Measurements from ENCODE around the gene SHPK.

The SHPK gene

DNA sequence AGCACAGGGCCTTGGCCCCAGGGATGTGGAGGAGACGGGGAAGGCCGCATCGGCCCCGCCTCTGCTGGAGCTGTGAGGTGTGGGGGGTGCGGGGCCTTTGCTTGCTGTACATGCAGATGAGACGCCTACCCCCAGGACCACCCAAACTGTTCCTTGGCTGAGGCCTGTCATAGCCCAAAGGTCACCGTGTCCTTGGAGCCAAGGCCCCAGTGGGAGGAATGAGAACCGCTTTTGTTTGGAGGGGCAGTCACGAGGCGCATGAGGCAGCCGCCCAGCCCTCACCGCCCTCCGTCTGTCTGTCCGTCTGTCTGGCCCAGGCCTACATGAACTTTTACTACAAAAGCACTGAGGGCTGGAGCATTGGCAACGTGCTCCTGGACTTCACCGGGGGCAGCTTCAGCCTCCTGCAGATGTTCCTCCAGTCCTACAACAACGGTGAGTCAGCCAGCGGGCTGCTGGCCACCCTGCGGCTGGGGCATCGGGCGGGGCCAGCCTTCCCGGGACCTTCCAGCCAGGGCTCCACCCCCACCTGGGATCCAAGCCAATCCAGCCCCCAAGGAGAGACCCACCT is 23.6 kb upstream of the SHPK start:
- no peak overlapping the region for H3K27ac ChIP-seq
- TF ChIP-seq ZFX (IDR thresholded peaks at IDR 0.05; ENCODE audit: borderline replicate concordance) (no peak), CTCF (IDR thresholded peaks at IDR 0.05) (no peak)

DNA sequence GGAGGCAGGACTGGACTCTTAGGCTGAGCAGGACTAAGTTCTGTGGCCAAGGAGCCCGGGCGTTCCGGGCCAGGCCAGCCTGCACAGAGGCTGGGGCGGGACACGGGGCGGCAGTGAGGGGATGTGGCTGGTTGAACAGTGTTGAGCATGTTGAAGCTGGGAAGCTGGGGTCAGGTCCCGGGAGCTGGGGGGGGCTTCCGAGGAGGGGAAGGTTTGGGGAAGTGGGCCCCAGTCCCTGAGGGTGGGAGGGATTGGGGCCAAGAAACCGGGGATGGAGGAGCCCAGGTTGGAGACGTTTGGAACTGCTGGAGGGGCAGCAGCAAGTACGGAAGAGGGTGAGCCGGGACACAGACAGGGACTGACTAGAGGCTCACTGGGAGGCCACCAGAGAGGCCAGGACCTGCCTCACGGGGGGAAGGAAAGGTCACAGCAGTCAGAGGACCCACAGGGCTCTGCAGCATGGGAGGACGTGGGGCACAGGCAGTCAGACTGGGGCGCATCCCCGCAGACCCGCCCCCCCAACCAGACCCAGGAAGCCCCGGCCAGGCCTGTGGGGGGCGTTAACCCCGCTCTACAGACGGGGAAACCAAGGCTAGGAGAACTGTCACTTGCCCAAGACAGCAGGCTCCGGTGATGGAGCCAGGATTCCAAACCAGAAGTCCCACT is 22.9 kb upstream of the SHPK start:
- TF ChIP-seq CTCF (IDR thresholded peaks at IDR 0.05), result no peak
- TF ChIP-seq ZFX (IDR thresholded peaks at IDR 0.05; ENCODE audit: borderline replicate concordance), result no peak
- no peak overlapping the region for H3K27ac ChIP-seq

- TF ChIP-seq ZFX (IDR thresholded peaks at IDR 0.05; ENCODE audit: borderline replicate concordance) (no peak), CTCF (IDR thresholded peaks at IDR 0.05) (no peak)
- no peak overlapping the region for H3K27ac ChIP-seq
Measured at GRCh38 chr17:3657874-3658783, 22.1 kb upstream of the SHPK start.

GRCh38 chr17:3657588-3657869 is 21.5 kb upstream of the SHPK start:
- no peak for TF ChIP-seq CTCF (IDR thresholded peaks at IDR 0.05)
- TF ChIP-seq ZFX (IDR thresholded peaks at IDR 0.05; ENCODE audit: borderline replicate concordance), result no peak
- H3K27ac ChIP-seq, result no peak overlapping the region

DNA sequence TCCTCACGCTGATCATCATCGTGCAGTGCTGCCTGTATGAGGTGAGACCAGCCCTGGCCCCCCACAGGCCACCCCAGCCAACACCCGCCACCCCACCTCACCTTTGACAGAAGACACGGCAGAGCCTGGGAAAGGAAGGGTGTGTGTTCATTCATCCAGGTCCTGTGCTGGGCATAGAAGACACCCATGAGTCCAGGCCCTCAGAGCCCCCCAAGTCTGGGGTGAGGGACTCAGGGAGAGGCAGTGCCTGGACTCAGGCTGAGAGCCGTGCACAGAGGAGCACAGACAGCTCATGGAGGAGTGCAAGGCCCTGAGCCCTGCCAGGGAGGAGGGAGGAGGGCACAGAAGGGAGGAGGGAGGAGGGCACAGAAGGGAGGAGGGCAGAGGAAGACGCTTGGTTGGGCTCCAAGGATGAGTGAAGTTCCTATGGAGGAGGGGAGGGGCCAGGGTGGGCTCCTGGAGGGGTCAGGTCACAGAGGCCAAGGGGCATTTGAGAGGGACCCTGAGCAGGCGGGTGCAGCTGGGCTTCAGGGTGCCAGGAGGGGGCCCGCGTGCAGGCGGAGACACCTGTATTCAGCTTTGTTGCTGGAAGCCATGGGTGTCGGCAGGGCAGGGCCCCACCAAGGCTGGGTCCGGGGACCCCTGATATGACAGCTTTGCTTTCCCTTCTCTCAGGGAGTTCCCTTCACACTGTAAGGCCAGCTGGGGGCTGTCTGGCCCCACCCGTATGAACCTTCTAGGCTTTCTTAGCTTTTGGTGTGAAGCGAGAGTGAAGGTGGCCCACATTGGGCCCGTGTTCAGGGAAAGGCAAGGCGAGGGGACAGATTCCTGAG is 20.9 kb upstream of the SHPK start:
- H3K27ac ChIP-seq, result no peak overlapping the region
- no peak for TF ChIP-seq CTCF (IDR thresholded peaks at IDR 0.05)
- TF ChIP-seq ZFX (IDR thresholded peaks at IDR 0.05; ENCODE audit: borderline replicate concordance), result no peak

GRCh38 chr17:3656353-3656752 is 20.3 kb upstream of the SHPK start:
- no peak overlapping the region for H3K27ac ChIP-seq
- no peak for TF ChIP-seq ZFX (IDR thresholded peaks at IDR 0.05; ENCODE audit: borderline replicate concordance)
- no peak for TF ChIP-seq CTCF (IDR thresholded peaks at IDR 0.05)
